Measurements from ENCODE around the gene TINAGL1.

Gene TINAGL1

GRCh38 chr1:31628931-31629556 lies 52.7 kb downstream of the TINAGL1 start:
- DNase-seq: no peak

- no peak for DNase-seq
Measured at GRCh38 chr1:31632649-31633048, 56.3 kb downstream of the TINAGL1 start.

GRCh38 chr1:31633117-31633516 lies 56.8 kb downstream of the TINAGL1 start:
- no peak for DNase-seq
